Retinal pigment epithelial cell (primary cell): Measurements from ENCODE around the gene BCL2.

Experiments used
- DNase-seq: peaks from one replicate; pipeline ENCODE4 v3.0.0-alpha.2; 2010; ENCODE audit warnings: low read depth
- H3K4me3 ChIP-seq: 2 replicates; pipeline ENCODE4 v1.5.1; 2011; ENCODE audit warnings: mild to moderate bottlenecking, low read length, control low read depth, moderate library complexity
- TF ChIP-seq, protein P1 (sequence below): conservative IDR thresholded peaks from 2 replicates; pipeline ENCODE4 v1.5.1; 2011; ENCODE audit warnings: low read depth, low read length, control low read depth, inconsistent platforms

Gene BCL2

DNA sequence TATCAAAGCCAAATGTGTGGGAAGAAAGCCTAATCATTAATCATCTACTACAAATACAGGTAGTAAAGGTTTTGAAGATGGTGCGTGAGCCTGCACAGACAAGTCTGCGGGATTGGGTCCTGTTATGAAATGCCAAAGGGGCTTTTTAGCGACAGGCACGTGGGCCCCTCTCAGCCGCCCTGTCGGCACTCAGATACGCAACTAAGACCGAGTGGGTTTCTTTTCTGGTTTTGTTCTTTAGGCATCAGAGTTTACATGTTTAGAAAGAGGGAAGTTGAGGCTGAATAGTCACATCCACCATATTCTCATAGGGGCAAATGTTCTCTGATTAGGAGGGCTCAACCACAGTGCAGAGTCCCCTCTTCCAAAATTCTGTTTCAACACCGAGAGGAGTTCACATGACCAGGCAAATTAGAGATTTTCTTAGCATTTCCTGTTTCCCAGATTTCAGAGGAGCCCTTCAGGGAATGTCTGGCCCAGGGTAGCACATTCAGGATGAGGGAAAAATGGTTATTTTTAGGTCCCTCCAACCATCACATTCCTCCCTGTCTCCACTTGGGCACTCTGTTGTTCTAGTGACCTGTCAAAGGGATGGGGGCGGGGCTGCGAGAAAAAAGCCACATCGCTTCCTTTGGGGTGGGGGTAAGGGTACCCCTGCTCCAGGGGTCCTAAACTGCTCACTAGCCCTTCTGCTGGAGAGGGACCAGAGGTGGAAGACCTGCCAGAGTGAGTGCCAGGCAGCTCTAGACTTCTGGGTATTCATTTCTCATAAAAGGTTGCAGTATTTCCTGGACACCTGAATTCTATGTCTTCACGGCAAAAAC lies 159.2 kb downstream of the BCL2 start:
- TF ChIP-seq, protein P1, sequence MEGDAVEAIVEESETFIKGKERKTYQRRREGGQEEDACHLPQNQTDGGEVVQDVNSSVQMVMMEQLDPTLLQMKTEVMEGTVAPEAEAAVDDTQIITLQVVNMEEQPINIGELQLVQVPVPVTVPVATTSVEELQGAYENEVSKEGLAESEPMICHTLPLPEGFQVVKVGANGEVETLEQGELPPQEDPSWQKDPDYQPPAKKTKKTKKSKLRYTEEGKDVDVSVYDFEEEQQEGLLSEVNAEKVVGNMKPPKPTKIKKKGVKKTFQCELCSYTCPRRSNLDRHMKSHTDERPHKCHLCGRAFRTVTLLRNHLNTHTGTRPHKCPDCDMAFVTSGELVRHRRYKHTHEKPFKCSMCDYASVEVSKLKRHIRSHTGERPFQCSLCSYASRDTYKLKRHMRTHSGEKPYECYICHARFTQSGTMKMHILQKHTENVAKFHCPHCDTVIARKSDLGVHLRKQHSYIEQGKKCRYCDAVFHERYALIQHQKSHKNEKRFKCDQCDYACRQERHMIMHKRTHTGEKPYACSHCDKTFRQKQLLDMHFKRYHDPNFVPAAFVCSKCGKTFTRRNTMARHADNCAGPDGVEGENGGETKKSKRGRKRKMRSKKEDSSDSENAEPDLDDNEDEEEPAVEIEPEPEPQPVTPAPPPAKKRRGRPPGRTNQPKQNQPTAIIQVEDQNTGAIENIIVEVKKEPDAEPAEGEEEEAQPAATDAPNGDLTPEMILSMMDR, result no peak
- no peak for DNase-seq
- H3K4me3 ChIP-seq, result no peak overlapping the region

DNA sequence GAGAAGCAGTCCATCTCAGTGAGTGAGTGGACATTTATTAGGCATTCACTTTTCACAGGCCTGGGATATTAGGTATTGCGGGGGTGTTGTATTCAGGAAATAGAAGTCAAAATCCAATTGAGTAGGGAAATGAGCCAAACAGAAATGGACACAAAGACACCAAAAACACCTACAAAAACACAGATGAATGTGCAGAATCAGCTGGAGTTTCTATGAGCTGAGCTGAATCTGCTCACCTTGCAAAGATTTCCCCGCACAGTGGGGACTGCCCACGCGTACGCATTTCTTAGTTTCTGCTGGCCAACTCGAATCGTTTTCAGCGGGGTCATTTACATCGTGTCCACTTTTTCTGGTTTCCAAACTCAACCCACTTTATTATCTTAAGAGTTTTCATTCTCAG lies 160.0 kb downstream of the BCL2 start:
- no peak for DNase-seq
- TF ChIP-seq, protein P1, result no peak
- no peak overlapping the region for H3K4me3 ChIP-seq

DNA sequence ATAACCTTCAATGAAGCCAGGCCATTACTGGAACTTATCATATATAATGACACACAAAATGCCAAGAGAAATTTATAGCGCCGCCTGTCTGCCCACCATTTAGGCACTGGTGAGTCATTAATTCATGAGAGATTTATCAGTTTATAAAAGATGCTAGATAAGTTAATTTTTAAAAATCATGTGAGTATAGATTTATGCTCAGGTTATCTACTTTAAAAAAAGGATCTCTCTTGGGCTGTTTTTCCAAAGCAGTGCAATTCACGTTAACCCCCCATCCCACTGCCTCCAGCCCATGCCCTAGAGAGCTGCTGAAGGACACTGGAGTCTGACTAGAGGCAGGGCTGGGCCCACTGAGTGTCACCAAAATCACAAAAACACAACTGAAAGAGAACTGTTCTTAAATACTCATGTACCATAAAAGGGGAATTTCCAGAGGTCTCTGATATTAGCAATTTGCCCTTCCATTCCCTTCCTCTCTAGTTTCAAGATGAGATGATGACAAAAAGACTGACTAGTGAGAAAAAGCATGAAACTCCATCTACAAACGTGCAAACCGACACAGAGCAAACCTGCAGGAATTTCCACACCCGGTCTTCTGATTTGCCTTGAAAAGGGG lies 160.8 kb downstream of the BCL2 start:
- TF ChIP-seq, protein P1, result no peak
- H3K4me3 ChIP-seq, result no peak overlapping the region
- DNase-seq, result no peak

DNA sequence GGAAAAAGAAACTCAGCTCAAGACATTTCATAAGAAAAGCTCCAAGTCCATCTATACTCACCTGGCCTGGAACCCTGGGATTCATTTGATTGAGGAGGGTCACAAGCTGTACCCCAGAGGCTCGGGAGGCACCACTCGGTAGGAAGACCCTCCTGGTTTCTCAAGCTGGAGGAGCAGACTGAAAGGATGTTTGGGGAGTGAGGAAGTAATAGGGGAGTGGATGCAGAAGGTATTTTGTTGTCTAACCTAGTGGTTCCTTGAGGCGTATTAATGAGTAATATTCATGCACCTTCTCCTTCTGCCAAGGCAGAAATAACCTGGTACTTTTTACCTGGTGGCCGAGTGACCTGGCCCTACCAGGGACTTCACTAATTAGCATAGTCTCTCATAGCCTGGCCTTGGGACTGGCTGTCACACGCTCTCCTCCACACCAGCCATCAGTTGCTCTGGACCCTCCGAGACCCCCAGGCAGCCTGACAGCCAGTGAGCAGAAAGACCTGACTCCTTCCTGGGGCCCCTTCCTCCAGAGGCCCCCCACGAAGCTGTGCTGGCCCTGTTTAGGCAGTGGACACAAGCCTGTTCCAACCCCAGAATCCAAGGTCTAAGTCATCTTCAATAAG lies 161.4 kb downstream of the BCL2 start:
- TF ChIP-seq, protein P1, result no peak
- no peak overlapping the region for H3K4me3 ChIP-seq
- DNase-seq, result no peak

DNA sequence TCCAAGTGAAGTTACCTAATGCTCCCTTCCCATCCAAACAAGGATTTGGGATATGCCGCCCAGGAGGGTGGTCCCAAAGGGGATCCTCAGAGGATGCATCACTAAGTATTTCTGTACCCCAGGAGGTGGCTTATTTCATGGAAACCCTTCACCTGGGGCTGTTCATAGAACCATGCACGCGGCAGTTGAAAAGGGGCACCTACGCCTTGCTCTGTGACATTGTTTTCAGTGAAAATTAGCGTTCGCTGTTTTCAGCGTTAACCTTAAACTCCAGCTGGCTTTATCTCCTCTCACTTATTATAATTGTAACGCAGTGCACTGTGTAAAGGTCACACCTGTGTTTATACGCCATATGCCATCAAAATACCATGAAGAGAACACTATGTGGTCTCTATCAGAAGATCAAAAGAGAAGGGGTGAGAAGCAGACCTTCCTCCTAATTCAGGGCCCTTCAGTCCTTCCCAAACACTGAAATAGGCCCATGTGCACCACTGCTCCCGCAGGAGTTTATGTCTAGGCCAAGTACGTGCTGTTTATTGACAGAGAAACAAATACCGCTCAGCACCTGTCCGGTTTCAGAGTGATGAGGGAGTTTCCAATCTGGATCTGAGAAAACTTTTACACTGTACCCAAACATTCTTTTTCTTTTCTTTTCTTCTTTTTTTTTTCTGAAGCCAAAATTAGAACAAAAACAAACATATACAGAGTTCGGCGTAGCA lies 162.1 kb downstream of the BCL2 start:
- no peak for DNase-seq
- no peak overlapping the region for H3K4me3 ChIP-seq
- TF ChIP-seq, protein P1, result no peak

- TF ChIP-seq, protein P1, result no peak
These were observed 163.4 kb downstream of the BCL2 start for GRCh38 chr18:63155910-63156773.

More at GRCh38 chr18:63155910-63156773, 163.4 kb downstream of the BCL2 start:
- no peak overlapping the region for H3K4me3 ChIP-seq
- DNase-seq, result no peak
